ENCODE measurements around the gene RABGAP1L. TPM values are rescaled to one million over a fixed set of nuclear protein-coding genes. Genes with fewer than 3 reads are reported as not detected.

RABGAP1L gene
- total and polyA plus RNA-seq, 2 of the 8 experiments (the other 6 are each of a cell fraction or from before 2014, with no cell fraction given) = 33.3 to 156 TPM

DNA sequence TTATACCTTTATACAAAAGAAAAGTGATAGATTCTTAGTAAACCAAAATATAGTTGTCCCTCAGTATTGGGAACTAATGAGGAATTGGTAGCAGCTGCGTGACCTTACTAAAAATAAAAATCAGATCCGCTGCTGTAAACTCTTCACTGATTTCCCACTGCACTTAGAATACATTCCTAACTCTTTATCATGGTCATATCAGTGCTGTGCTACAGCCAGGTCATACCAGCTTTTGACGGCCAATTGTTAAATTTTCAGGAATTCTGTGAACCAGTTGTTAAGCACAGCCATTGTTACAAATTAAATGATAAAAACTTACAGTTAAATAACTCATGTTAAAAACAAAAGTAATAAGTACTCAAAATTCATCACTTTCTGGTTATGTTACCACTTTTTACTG lies 533.8 kb downstream of the RABGAP1L start (continued):
- TF ChIP-seq, protein P1, sequence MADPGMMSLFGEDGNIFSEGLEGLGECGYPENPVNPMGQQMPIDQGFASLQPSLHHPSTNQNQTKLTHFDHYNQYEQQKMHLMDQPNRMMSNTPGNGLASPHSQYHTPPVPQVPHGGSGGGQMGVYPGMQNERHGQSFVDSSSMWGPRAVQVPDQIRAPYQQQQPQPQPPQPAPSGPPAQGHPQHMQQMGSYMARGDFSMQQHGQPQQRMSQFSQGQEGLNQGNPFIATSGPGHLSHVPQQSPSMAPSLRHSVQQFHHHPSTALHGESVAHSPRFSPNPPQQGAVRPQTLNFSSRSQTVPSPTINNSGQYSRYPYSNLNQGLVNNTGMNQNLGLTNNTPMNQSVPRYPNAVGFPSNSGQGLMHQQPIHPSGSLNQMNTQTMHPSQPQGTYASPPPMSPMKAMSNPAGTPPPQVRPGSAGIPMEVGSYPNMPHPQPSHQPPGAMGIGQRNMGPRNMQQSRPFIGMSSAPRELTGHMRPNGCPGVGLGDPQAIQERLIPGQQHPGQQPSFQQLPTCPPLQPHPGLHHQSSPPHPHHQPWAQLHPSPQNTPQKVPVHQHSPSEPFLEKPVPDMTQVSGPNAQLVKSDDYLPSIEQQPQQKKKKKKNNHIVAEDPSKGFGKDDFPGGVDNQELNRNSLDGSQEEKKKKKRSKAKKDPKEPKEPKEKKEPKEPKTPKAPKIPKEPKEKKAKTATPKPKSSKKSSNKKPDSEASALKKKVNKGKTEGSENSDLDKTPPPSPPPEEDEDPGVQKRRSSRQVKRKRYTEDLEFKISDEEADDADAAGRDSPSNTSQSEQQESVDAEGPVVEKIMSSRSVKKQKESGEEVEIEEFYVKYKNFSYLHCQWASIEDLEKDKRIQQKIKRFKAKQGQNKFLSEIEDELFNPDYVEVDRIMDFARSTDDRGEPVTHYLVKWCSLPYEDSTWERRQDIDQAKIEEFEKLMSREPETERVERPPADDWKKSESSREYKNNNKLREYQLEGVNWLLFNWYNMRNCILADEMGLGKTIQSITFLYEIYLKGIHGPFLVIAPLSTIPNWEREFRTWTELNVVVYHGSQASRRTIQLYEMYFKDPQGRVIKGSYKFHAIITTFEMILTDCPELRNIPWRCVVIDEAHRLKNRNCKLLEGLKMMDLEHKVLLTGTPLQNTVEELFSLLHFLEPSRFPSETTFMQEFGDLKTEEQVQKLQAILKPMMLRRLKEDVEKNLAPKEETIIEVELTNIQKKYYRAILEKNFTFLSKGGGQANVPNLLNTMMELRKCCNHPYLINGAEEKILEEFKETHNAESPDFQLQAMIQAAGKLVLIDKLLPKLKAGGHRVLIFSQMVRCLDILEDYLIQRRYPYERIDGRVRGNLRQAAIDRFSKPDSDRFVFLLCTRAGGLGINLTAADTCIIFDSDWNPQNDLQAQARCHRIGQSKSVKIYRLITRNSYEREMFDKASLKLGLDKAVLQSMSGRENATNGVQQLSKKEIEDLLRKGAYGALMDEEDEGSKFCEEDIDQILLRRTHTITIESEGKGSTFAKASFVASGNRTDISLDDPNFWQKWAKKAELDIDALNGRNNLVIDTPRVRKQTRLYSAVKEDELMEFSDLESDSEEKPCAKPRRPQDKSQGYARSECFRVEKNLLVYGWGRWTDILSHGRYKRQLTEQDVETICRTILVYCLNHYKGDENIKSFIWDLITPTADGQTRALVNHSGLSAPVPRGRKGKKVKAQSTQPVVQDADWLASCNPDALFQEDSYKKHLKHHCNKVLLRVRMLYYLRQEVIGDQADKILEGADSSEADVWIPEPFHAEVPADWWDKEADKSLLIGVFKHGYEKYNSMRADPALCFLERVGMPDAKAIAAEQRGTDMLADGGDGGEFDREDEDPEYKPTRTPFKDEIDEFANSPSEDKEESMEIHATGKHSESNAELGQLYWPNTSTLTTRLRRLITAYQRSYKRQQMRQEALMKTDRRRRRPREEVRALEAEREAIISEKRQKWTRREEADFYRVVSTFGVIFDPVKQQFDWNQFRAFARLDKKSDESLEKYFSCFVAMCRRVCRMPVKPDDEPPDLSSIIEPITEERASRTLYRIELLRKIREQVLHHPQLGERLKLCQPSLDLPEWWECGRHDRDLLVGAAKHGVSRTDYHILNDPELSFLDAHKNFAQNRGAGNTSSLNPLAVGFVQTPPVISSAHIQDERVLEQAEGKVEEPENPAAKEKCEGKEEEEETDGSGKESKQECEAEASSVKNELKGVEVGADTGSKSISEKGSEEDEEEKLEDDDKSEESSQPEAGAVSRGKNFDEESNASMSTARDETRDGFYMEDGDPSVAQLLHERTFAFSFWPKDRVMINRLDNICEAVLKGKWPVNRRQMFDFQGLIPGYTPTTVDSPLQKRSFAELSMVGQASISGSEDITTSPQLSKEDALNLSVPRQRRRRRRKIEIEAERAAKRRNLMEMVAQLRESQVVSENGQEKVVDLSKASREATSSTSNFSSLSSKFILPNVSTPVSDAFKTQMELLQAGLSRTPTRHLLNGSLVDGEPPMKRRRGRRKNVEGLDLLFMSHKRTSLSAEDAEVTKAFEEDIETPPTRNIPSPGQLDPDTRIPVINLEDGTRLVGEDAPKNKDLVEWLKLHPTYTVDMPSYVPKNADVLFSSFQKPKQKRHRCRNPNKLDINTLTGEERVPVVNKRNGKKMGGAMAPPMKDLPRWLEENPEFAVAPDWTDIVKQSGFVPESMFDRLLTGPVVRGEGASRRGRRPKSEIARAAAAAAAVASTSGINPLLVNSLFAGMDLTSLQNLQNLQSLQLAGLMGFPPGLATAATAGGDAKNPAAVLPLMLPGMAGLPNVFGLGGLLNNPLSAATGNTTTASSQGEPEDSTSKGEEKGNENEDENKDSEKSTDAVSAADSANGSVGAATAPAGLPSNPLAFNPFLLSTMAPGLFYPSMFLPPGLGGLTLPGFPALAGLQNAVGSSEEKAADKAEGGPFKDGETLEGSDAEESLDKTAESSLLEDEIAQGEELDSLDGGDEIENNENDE (IDR thresholded peaks at IDR 0.05; ENCODE audit: insufficient replicate concordance, low read length) = no peak
- TF ChIP-seq SP4 (IDR thresholded peaks at IDR 0.05; ENCODE audit: low read length) (no peak), RAD21 (IDR thresholded peaks at IDR 0.05 in 1 of 2, conservative IDR thresholded peaks at IDR 0.05 in 1 of 2; ENCODE audit: low read depth in 2 of 2, low read length in 2 of 2) (no peak), CHD2 (IDR thresholded peaks at IDR 0.05; ENCODE audit: low read length) (no peak), EZH2 (IDR thresholded peaks at IDR 0.05; ENCODE audit: low read depth, low read length, severe bottlenecking) (no peak), RXRA (IDR thresholded peaks at IDR 0.05; ENCODE audit: insufficient read depth, low read depth, low read length) (no peak), GABPA (IDR thresholded peaks at IDR 0.05; ENCODE audit: borderline replicate concordance, insufficient read depth, low read length) (no peak), TCF12 (IDR thresholded peaks at IDR 0.05; ENCODE audit: low read depth, low read length) (no peak), BCL11A (IDR thresholded peaks at IDR 0.05; ENCODE audit: low read depth in 2 of 2, low read length in 2 of 2) (no peak), BACH1 (IDR thresholded peaks at IDR 0.05; ENCODE audit: low read length) (no peak), SP1 (IDR thresholded peaks at IDR 0.05; ENCODE audit: low read depth, low read length) (no peak)
- TF ChIP-seq, protein P2, sequence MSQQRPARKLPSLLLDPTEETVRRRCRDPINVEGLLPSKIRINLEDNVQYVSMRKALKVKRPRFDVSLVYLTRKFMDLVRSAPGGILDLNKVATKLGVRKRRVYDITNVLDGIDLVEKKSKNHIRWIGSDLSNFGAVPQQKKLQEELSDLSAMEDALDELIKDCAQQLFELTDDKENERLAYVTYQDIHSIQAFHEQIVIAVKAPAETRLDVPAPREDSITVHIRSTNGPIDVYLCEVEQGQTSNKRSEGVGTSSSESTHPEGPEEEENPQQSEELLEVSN (IDR thresholded peaks at IDR 0.05) = no peak

Data from H1 (cell line).